HCT116 (cell line): Measurements from ENCODE around the gene CIAO2B. TPM values are rescaled to one million over a fixed set of nuclear protein-coding genes. Genes with fewer than 3 reads are reported as not detected.

ENCODE experiments used
- ATAC-seq: fragments of 200-7000 bp; cut with Tn5 transposase; 2 replicates; pipeline ENCODE4 v1.9.1; 2020; ENCODE audit warnings: mild to moderate bottlenecking, moderate library complexity
- BruUV-seq: library from RNA; stranded (reverse); fragments of 400-500 nt; replicated peaks from 2 replicates; lab custom pipeline; 2021; lab: Mats Ljungman, UMichigan
- CTCF ChIA-PET: fragments of 300-600 bp; sonication (Branson Sonifier 250); formaldehyde crosslinking; loops from one replicate; lab custom pipeline; 2021; ENCODE audit warnings: antibody characterized with exemption; lab: Charles Lee
- POLR2A ChIA-PET: fragments of 300-600, 350-600 bp; sonication (Branson Sonifier 250); formaldehyde crosslinking; loops from one replicate; lab custom pipeline; 2021; ENCODE audit warnings: antibody characterized with exemption; lab: Charles Lee
- RAD21 ChIA-PET, 2 experiments: fragments of 300-600 bp; sonication (Branson Sonifier 250); formaldehyde crosslinking; loops; one replicate each; lab custom pipeline; 2023; ENCODE audit warnings: low total read pairs in 2 of 2; ENCODE audit not compliant: uncharacterized antibody in 2 of 2, unreplicated experiment in 2 of 2, low non-redundant PET in 1 of 2; lab: Charles Lee
- DNase-seq: peaks from one replicate; pipeline ENCODE4 v3.0.0-alpha.2; 2010; ENCODE audit warnings: low read depth, low spot score
- H2AFZ ChIP-seq: fragments of 200-600 bp; shearing (Covaris generic), sonication (generic); 2 replicates; pipeline ENCODE4 v1.6.1; 2017; ENCODE audit warnings: low read depth, mixed run types, mixed read lengths, antibody characterized with exemption, low read length; ENCODE audit not compliant: poor library complexity, severe bottlenecking
- H3K27ac ChIP-seq: 2 replicates; pipeline ENCODE4 v1.5.1; 2012; ENCODE audit warnings: low read depth, low read length
- H3K27me3 ChIP-seq: fragments of 200-600 bp; sonication (generic); 2 replicates; pipeline ENCODE4 v1.6.1; 2016; ENCODE audit warnings: mixed run types, low read length, mixed read lengths; ENCODE audit not compliant: insufficient read depth
- H3K36me3 ChIP-seq, 2 experiments: fragments of 200-500 bp in 1 of 2; fragments of 200-600 bp in 1 of 2; sonication (Bioruptor generic) in 1 of 2; sonication (generic) in 1 of 2; 2 replicates each; pipeline versions ENCODE4 v1.5.1 to v1.6.1; 2014 to 2016; ENCODE audit warnings: low read length in 2 of 2, inconsistent platforms in 1 of 2, mixed read lengths in 1 of 2, mixed run types in 1 of 2; ENCODE audit not compliant: insufficient read depth in 2 of 2, control insufficient read depth in 1 of 2
- H3K4me1 ChIP-seq, 2 experiments: fragments of 200-600 bp in 1 of 2; sonication (generic) in 1 of 2; 2 replicates each; pipeline versions ENCODE4 v1.5.1 to v1.6.1; 2012 to 2017; ENCODE audit warnings: low read length in 2 of 2, inconsistent platforms in 1 of 2, mild to moderate bottlenecking in 1 of 2, mixed read lengths in 1 of 2, mixed run types in 1 of 2, moderate library complexity in 1 of 2; ENCODE audit not compliant: insufficient read depth in 2 of 2, control insufficient read depth in 1 of 2
- H3K4me2 ChIP-seq: fragments of 200-600 bp; sonication (generic); 2 replicates; pipeline ENCODE4 v1.6.1; 2017; ENCODE audit warnings: mixed run types, low read length, mixed read lengths
- H3K4me3 ChIP-seq, 2 experiments: fragments of 200-600 bp in 1 of 2; sonication (generic) in 1 of 2; replicated peaks in 1 of 2; 2 replicates each; pipeline ENCODE4 v1.5.1; 2011 to 2016; ENCODE audit warnings: low read length in 2 of 2, control low read depth in 1 of 2, low read depth in 1 of 2, mild to moderate bottlenecking in 1 of 2, mixed read lengths in 1 of 2, mixed run types in 1 of 2
- H3K79me2 ChIP-seq: fragments of 200-600 bp; sonication (generic); 2 replicates; pipeline ENCODE4 v1.6.1; 2017; ENCODE audit warnings: mild to moderate bottlenecking, mixed run types, low read length, moderate library complexity, mixed read lengths; ENCODE audit not compliant: insufficient read depth
- H3K9ac ChIP-seq: fragments of 200-600 bp; sonication (generic); 2 replicates; pipeline ENCODE4 v1.6.1; 2016; ENCODE audit warnings: low read length, mixed read lengths
- H3K9me2 ChIP-seq: fragments of 200-600 bp; sonication (generic), shearing (Covaris generic); 2 replicates; pipeline ENCODE4 v1.6.1; 2017; ENCODE audit warnings: mixed run types, mild to moderate bottlenecking, moderate library complexity; ENCODE audit not compliant: insufficient read depth
- H3K9me3 ChIP-seq, 2 experiments: fragments of 200-500 bp in 1 of 2; fragments of 200-600 bp in 1 of 2; sonication (Bioruptor generic) in 1 of 2; sonication (generic) in 1 of 2; 2 replicates each; pipeline ENCODE4 v1.6.1; 2014 to 2017; ENCODE audit warnings: low read length in 2 of 2, mixed read lengths in 2 of 2, inconsistent platforms in 1 of 2, low read depth in 1 of 2, mild to moderate bottlenecking in 1 of 2, mixed run types in 1 of 2, moderate library complexity in 1 of 2; ENCODE audit not compliant: control insufficient read depth in 1 of 2, insufficient read depth in 1 of 2
- H4K20me1 ChIP-seq: fragments of 200-600 bp; sonication (generic), shearing (Covaris generic); 2 replicates; pipeline ENCODE4 v1.6.1; 2017; ENCODE audit warnings: mixed run types, mild to moderate bottlenecking, moderate library complexity; ENCODE audit not compliant: insufficient read depth
- CBX3 ChIP-seq: IDR thresholded peaks from 2 replicates; pipeline ENCODE4 v1.6.1; 2012; ENCODE audit warnings: low read depth
- CEBPB ChIP-seq: IDR thresholded peaks from 2 replicates; pipeline ENCODE4 v1.6.1; 2012; ENCODE audit warnings: low read depth
- CTCF ChIP-seq, 3 experiments: fragments of 200-600 bp in 1 of 3; sonication (generic) in 1 of 3; IDR thresholded peaks in 2 of 3; conservative IDR thresholded peaks in 1 of 3; 2 replicates each; pipeline ENCODE4 v1.5.1; 2012 to 2017; ENCODE audit warnings: low read depth in 2 of 3, low read length in 2 of 3, antibody characterized with exemption in 1 of 3, borderline replicate concordance in 1 of 3, control low read depth in 1 of 3, mild to moderate bottlenecking in 1 of 3, mixed read lengths in 1 of 3, mixed run types in 1 of 3, moderate library complexity in 1 of 3; ENCODE audit not compliant: insufficient read depth in 1 of 3
- ELF1 ChIP-seq: IDR thresholded peaks from 2 replicates; pipeline ENCODE4 v1.6.1; 2012; ENCODE audit warnings: low read depth, borderline replicate concordance
- EZH2 ChIP-seq: fragments of 200-600 bp; sonication (generic); IDR thresholded peaks from 2 replicates; pipeline ENCODE4 v1.6.1; 2017; ENCODE audit warnings: antibody characterized with exemption, mixed run types
- EZH2phosphoT487 ChIP-seq: fragments of 200-600 bp; IDR thresholded peaks from 2 replicates; pipeline ENCODE4 v1.6.1; 2018; ENCODE audit warnings: antibody characterized with exemption, borderline replicate concordance
- FOSL1 ChIP-seq: IDR thresholded peaks from 2 replicates; pipeline ENCODE4 v1.6.1; 2012; ENCODE audit warnings: low read depth
- JUND ChIP-seq: IDR thresholded peaks from 2 replicates; pipeline ENCODE4 v1.6.1; 2012
- POLR2AphosphoS5 ChIP-seq: IDR thresholded peaks from 2 replicates; pipeline ENCODE4 v1.6.1; 2011; ENCODE audit warnings: mild to moderate bottlenecking, low read depth, low read length, moderate library complexity
- RAD21 ChIP-seq: IDR thresholded peaks from 2 replicates; pipeline ENCODE4 v1.6.1; 2012; ENCODE audit warnings: low read depth, mild to moderate bottlenecking
- SIN3A ChIP-seq: IDR thresholded peaks from 2 replicates; pipeline ENCODE4 v1.6.1; 2012; ENCODE audit warnings: low read depth
- SP1 ChIP-seq: IDR thresholded peaks from 2 replicates; pipeline ENCODE4 v1.6.1; 2012; ENCODE audit warnings: low read depth
- SRF ChIP-seq: IDR thresholded peaks from 2 replicates; pipeline ENCODE4 v1.6.1; 2012; ENCODE audit warnings: low read depth
- TCF7L2 ChIP-seq: IDR thresholded peaks from 2 replicates; pipeline ENCODE4 v1.7.0; 2011; ENCODE audit warnings: borderline replicate concordance, inconsistent platforms; ENCODE audit not compliant: insufficient read depth, insufficient read length; ENCODE audit errors: extremely low read depth
- YY1 ChIP-seq: IDR thresholded peaks from 2 replicates; pipeline ENCODE4 v1.6.1; 2011; ENCODE audit warnings: low read length, low read depth, moderate library complexity, mild to moderate bottlenecking; ENCODE audit not compliant: insufficient replicate concordance; ENCODE audit errors: extremely low read depth
- ZBTB33 ChIP-seq: IDR thresholded peaks from 2 replicates; pipeline ENCODE4 v1.6.1; 2011; ENCODE audit warnings: mild to moderate bottlenecking, low read length, moderate library complexity; ENCODE audit not compliant: insufficient replicate concordance; ENCODE audit errors: extremely low read depth
- ZFX ChIP-seq: fragments of 450-650 bp; IDR thresholded peaks from 2 replicates; pipeline ENCODE4 v1.6.1; 2017
- intact Hi-C: fragments of 100-400 bp; cut with micrococcal nuclease; formaldehyde crosslinking; loops from 2 replicates; pipeline ENCODE4 v1.10.0; 2022
- total RNA-seq: library from RNA; stranded (reverse); gene quantifications from one replicate; pipeline ENCODE4 v1.2.1, GENCODE V29; 2021; ENCODE audit not compliant: unreplicated experiment
- TF ChIP-seq, protein P1 (sequence below): IDR thresholded peaks from 2 replicates; pipeline ENCODE4 v1.6.1; 2012
- TF ChIP-seq, protein P2 (sequence below): IDR thresholded peaks from 2 replicates; pipeline ENCODE4 v1.6.1; 2012; ENCODE audit warnings: low read depth

Gene CIAO2B
- total RNA-seq, 1 experiment from 2014 or later, result 113 TPM

GRCh38 chr16:66919569-66920298 is 14.5 kb downstream of the CIAO2B start:
- no peak overlapping the region for H3K4me3 ChIP-seq
- BruUV-seq, result no TSS peak
- no peaks in the 10 kb centered on the region for H3K36me3 ChIP-seq
- H3K27ac ChIP-seq, result no peak overlapping the region
- no peaks in the 10 kb centered on the region for H3K9me2 ChIP-seq
- H2AFZ ChIP-seq, result no peak overlapping the region
- TF ChIP-seq, protein P1, sequence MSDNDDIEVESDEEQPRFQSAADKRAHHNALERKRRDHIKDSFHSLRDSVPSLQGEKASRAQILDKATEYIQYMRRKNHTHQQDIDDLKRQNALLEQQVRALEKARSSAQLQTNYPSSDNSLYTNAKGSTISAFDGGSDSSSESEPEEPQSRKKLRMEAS, result no peak
- TF ChIP-seq SP1 (no peak), TCF7L2 (no peak), RAD21 (no peak), CTCF (IDR thresholded peaks at IDR 0.05 in 2 of 3, conservative IDR thresholded peaks at IDR 0.05 in 1 of 3; ENCODE audit: borderline replicate concordance in 1 of 3, insufficient read depth in 1 of 3, low read depth in 2 of 3, low read length in 2 of 3) (no peak), JUND (no peak), SRF (no peak), POLR2AphosphoS5 (no peak), SIN3A (no peak), EZH2 (no peak), EZH2phosphoT487 (no peak), ZBTB33 (no peak), ZFX (no peak), ELF1 (no peak), CEBPB (no peak), FOSL1 (no peak), YY1 (no peak), CBX3 (no peak)
- TF ChIP-seq, protein P2, sequence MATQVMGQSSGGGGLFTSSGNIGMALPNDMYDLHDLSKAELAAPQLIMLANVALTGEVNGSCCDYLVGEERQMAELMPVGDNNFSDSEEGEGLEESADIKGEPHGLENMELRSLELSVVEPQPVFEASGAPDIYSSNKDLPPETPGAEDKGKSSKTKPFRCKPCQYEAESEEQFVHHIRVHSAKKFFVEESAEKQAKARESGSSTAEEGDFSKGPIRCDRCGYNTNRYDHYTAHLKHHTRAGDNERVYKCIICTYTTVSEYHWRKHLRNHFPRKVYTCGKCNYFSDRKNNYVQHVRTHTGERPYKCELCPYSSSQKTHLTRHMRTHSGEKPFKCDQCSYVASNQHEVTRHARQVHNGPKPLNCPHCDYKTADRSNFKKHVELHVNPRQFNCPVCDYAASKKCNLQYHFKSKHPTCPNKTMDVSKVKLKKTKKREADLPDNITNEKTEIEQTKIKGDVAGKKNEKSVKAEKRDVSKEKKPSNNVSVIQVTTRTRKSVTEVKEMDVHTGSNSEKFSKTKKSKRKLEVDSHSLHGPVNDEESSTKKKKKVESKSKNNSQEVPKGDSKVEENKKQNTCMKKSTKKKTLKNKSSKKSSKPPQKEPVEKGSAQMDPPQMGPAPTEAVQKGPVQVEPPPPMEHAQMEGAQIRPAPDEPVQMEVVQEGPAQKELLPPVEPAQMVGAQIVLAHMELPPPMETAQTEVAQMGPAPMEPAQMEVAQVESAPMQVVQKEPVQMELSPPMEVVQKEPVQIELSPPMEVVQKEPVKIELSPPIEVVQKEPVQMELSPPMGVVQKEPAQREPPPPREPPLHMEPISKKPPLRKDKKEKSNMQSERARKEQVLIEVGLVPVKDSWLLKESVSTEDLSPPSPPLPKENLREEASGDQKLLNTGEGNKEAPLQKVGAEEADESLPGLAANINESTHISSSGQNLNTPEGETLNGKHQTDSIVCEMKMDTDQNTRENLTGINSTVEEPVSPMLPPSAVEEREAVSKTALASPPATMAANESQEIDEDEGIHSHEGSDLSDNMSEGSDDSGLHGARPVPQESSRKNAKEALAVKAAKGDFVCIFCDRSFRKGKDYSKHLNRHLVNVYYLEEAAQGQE, result no peak
- ATAC-seq, result no peak
- peaks cover 0 to 2% of the 10 kb centered on the region in 2 experiments; a peak in 2 of 4 replicates for H3K4me1 ChIP-seq
- intact Hi-C loops, result no loop called here
- ChIA-PET POLR2A (interaction anchor here (1.2 kb wide), 1 partner anchor 10 kb away, joined by 3 read pairs; no protein-coding TSS in a partner anchor), RAD21 (no interaction called here), CTCF (interaction anchor here (1.4 to 1.9 kb wide), 2 partner anchors 10 to 47 kb away, joined by 3 to 5 read pairs; no protein-coding TSS in a partner anchor)
- H3K4me2 ChIP-seq, result no peak overlapping the region
- H3K9ac ChIP-seq, result no peak overlapping the region
- DNase-seq, result no peak
- H3K27me3 ChIP-seq, result no peaks in the 10 kb centered on the region
- no peaks in the 10 kb centered on the region for H3K79me2 ChIP-seq
- H3K9me3 ChIP-seq, result no peaks in the 10 kb centered on the region
- H4K20me1 ChIP-seq, result no peaks in the 10 kb centered on the region
